ENCODE data around the gene WNT11. TPM values are rescaled to one million over a fixed set of nuclear protein-coding genes. Genes with fewer than 3 reads are reported as not detected.

The WNT11 gene
- polyA plus RNA-seq, 1 of the 3 experiments (the other 2 are of a cell fraction) = 0.43 TPM

DNA sequence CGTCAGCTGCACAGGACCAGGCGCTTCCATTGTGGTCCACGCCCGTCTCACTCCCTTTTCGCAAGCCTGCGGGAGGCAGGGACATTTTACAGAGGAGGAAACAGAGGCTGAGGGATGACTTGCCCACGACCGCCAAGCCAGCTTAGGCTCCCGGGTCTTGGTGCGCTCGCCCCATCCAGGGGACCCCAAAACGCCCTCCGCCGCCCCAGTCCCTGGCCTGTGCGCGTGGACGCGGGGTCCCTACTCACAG is 300 bp downstream of the WNT11 start:
- Histone ChIP-seq H3K79me2 (ENCODE audit: insufficient read depth) (no peaks in the 10 kb centered on the region), H3K4me2 (peak overlapping the region; percentile 90), H4K20me1 (ENCODE audit: insufficient read depth) (no peaks in the 10 kb centered on the region), H3K27me3 (ENCODE audit: insufficient read depth) (peaks cover 10% of the 10 kb centered on the region), H2AFZ (ENCODE audit: low read depth) (no peak overlapping the region), H3K9me3 (no peaks in the 10 kb centered on the region), H3K36me3 (replicated peaks in 1 of 2; ENCODE audit: control insufficient read depth in 1 of 2, insufficient read depth in 2 of 2, low read length in 1 of 2) (no peaks in the 10 kb centered on the region), H3K4me1 (ENCODE audit: control insufficient read depth in 1 of 2, insufficient read depth in 2 of 2, low read depth in 1 of 2, low read length in 1 of 2) (peaks cover 0 to 35% of the 10 kb centered on the region in 2 experiments; a peak in 1 of 4 replicates), H3K9ac (no peak overlapping the region), H3K27ac (ENCODE audit: low read depth in 2 of 2, low read length in 1 of 2) (no peak overlapping the region), H3K4me3 (ENCODE audit: low read depth in 2 of 2, low read length in 1 of 2) (peak overlapping the region; percentile 57 to 68; a peak in 3 of 4 replicates), H3F3A (replicated peaks; ENCODE audit: insufficient read depth) (no peaks in the 10 kb centered on the region), H3K9me2 (no peaks in the 10 kb centered on the region)
- DNase-seq = no peak
- TF ChIP-seq NFIC (IDR thresholded peaks at IDR 0.05; ENCODE audit: borderline replicate concordance) (no peak), RCOR1 (IDR thresholded peaks at IDR 0.05; ENCODE audit: low read length) (no peak), JUND (IDR thresholded peaks at IDR 0.05) (no peak), NRF1 (IDR thresholded peaks at IDR 0.05; ENCODE audit: low read depth, low read length) (no peak), SIN3A (IDR thresholded peaks at IDR 0.05; ENCODE audit: borderline replicate concordance, low read depth, low read length) (no peak), MEF2A (IDR thresholded peaks at IDR 0.05; ENCODE audit: borderline replicate concordance, low read depth) (no peak), ZBTB33 (IDR thresholded peaks at IDR 0.05; ENCODE audit: borderline replicate concordance, low read depth) (no peak), CHD2 (IDR thresholded peaks at IDR 0.05; ENCODE audit: low read length, partially characterized antibody) (no peak), RAD21 (IDR thresholded peaks at IDR 0.05; ENCODE audit: low read length) (no peak), TCF12 (IDR thresholded peaks at IDR 0.05) (no peak), TEAD4 (IDR thresholded peaks at IDR 0.05; ENCODE audit: borderline replicate concordance, insufficient read depth) (no peak), FOSL2 (IDR thresholded peaks at IDR 0.05; ENCODE audit: borderline replicate concordance, low read depth) (no peak), EP300 (IDR thresholded peaks at IDR 0.05; ENCODE audit: borderline replicate concordance in 1 of 2, low read depth in 1 of 2, low read length in 1 of 2) (no peak), IRF3 (IDR thresholded peaks at IDR 0.05; ENCODE audit: low read depth, low read length) (no peak), USF1 (IDR thresholded peaks at IDR 0.05; ENCODE audit: borderline replicate concordance, low read depth) (no peak)
- TF ChIP-seq, protein P1, sequence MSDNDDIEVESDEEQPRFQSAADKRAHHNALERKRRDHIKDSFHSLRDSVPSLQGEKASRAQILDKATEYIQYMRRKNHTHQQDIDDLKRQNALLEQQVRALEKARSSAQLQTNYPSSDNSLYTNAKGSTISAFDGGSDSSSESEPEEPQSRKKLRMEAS (IDR thresholded peaks at IDR 0.05; ENCODE audit: low read depth) = no peak
- TF ChIP-seq, protein P2, sequence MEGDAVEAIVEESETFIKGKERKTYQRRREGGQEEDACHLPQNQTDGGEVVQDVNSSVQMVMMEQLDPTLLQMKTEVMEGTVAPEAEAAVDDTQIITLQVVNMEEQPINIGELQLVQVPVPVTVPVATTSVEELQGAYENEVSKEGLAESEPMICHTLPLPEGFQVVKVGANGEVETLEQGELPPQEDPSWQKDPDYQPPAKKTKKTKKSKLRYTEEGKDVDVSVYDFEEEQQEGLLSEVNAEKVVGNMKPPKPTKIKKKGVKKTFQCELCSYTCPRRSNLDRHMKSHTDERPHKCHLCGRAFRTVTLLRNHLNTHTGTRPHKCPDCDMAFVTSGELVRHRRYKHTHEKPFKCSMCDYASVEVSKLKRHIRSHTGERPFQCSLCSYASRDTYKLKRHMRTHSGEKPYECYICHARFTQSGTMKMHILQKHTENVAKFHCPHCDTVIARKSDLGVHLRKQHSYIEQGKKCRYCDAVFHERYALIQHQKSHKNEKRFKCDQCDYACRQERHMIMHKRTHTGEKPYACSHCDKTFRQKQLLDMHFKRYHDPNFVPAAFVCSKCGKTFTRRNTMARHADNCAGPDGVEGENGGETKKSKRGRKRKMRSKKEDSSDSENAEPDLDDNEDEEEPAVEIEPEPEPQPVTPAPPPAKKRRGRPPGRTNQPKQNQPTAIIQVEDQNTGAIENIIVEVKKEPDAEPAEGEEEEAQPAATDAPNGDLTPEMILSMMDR (IDR thresholded peaks at IDR 0.05) = no peak
- TF ChIP-seq, protein P3, sequence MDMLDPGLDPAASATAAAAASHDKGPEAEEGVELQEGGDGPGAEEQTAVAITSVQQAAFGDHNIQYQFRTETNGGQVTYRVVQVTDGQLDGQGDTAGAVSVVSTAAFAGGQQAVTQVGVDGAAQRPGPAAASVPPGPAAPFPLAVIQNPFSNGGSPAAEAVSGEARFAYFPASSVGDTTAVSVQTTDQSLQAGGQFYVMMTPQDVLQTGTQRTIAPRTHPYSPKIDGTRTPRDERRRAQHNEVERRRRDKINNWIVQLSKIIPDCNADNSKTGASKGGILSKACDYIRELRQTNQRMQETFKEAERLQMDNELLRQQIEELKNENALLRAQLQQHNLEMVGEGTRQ (IDR thresholded peaks at IDR 0.05; ENCODE audit: borderline replicate concordance, low read depth, low read length) = no peak
- TF ChIP-seq, protein P4, sequence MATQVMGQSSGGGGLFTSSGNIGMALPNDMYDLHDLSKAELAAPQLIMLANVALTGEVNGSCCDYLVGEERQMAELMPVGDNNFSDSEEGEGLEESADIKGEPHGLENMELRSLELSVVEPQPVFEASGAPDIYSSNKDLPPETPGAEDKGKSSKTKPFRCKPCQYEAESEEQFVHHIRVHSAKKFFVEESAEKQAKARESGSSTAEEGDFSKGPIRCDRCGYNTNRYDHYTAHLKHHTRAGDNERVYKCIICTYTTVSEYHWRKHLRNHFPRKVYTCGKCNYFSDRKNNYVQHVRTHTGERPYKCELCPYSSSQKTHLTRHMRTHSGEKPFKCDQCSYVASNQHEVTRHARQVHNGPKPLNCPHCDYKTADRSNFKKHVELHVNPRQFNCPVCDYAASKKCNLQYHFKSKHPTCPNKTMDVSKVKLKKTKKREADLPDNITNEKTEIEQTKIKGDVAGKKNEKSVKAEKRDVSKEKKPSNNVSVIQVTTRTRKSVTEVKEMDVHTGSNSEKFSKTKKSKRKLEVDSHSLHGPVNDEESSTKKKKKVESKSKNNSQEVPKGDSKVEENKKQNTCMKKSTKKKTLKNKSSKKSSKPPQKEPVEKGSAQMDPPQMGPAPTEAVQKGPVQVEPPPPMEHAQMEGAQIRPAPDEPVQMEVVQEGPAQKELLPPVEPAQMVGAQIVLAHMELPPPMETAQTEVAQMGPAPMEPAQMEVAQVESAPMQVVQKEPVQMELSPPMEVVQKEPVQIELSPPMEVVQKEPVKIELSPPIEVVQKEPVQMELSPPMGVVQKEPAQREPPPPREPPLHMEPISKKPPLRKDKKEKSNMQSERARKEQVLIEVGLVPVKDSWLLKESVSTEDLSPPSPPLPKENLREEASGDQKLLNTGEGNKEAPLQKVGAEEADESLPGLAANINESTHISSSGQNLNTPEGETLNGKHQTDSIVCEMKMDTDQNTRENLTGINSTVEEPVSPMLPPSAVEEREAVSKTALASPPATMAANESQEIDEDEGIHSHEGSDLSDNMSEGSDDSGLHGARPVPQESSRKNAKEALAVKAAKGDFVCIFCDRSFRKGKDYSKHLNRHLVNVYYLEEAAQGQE (IDR thresholded peaks at IDR 0.05; ENCODE audit: low read depth, low read length) = no peak
- WGBS (ENCODE audit: low lambda C conversion rate) = 39% methylated on average over 7 of the region's 18 CpGs
- POLR2A ChIA-PET = no interaction called here
- CTCF ChIA-PET = interaction anchor here (4.7 to 9.7 kb wide), 7 partner anchors 11 to 308 kb away, joined by 24 to 328 read pairs (median 91); no protein-coding TSS in a partner anchor
